GM12872 (cell line): ENCODE data around the gene JRKL.

Experiments used
- TF ChIP-seq, protein P1 (sequence below): IDR thresholded peaks from 3 replicates; pipeline ENCODE4 v1.5.1; 2011; ENCODE audit warnings: low read depth, mild to moderate bottlenecking, low read length, moderate library complexity; ENCODE audit not compliant: insufficient read depth

Gene JRKL

GRCh38 chr11:96357794-96358193 is 32.0 kb upstream of the JRKL start:
- TF ChIP-seq, protein P1, sequence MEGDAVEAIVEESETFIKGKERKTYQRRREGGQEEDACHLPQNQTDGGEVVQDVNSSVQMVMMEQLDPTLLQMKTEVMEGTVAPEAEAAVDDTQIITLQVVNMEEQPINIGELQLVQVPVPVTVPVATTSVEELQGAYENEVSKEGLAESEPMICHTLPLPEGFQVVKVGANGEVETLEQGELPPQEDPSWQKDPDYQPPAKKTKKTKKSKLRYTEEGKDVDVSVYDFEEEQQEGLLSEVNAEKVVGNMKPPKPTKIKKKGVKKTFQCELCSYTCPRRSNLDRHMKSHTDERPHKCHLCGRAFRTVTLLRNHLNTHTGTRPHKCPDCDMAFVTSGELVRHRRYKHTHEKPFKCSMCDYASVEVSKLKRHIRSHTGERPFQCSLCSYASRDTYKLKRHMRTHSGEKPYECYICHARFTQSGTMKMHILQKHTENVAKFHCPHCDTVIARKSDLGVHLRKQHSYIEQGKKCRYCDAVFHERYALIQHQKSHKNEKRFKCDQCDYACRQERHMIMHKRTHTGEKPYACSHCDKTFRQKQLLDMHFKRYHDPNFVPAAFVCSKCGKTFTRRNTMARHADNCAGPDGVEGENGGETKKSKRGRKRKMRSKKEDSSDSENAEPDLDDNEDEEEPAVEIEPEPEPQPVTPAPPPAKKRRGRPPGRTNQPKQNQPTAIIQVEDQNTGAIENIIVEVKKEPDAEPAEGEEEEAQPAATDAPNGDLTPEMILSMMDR = no peak

DNA sequence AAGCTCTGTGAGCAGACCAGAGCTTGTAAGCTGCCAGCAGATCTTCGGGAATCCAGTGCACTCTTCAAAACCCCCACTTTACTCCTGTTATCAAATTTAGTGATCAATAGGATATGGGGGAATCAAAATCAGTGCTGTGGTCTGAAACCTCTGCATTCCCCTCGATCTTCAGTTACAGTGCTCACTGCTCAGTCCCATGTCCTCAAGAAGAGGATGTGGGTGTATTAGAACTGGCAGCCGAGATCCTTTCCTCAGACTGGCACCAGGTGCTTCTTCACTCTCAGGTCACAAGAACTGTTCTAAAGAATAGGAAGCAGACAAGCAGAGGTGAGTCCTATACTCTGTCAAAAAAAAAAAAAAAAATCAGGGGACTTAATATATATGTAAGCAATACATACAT is 31.5 kb upstream of the JRKL start:
- TF ChIP-seq, protein P1 = no peak

DNA sequence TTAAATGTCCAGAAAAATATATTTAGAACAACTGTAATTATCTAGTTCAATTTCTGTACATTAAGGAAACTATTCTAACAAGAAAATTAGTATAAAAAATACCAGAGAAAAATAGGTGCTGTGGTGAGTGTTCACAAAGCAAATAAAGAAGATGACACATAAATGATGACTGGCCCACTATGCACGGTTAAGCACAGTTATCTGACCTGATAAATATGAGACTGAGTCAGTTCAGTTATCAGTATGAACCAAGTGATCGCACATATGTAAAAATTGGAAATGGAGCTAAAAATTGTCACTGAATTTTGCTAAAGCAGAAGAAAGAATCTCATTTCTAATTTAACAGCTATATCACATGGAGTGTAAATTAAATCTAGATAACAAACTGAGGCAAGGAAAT is 28.0 kb upstream of the JRKL start:
- TF ChIP-seq, protein P1 = no peak

- TF ChIP-seq, protein P1 = no peak
These were observed 24.3 kb upstream of the JRKL start for GRCh38 chr11:96365493-96365892.

- TF ChIP-seq, protein P1 = no peak
These were observed 23.8 kb upstream of the JRKL start for GRCh38 chr11:96366024-96366423.

GRCh38 chr11:96367342-96367741 is 22.5 kb upstream of the JRKL start:
- TF ChIP-seq, protein P1 = no peak

GRCh38 chr11:96373826-96374225 is 16.0 kb upstream of the JRKL start:
- TF ChIP-seq, protein P1 = no peak

GRCh38 chr11:96376796-96377195 is 13.0 kb upstream of the JRKL start:
- TF ChIP-seq, protein P1 = no peak
